ENCODE measurements around the gene ZNF664.

GRCh38 chr12:124032265-124032886 lies 59.4 kb downstream of the ZNF664 start:
- TF ChIP-seq POLR2A (IDR thresholded peaks at IDR 0.05; ENCODE audit: low read length) = no peak
- no peak for TF ChIP-seq GATA1 (IDR thresholded peaks at IDR 0.05; ENCODE audit: low read depth, low read length)

Measured in erythroblast (primary cell).